GM18867 (cell line): ENCODE data around the gene SLC10A2.
"Not testable (repeated sequence)": the region's sequence is repeated elsewhere in the genome, so short reads cannot be mapped to it uniquely, and the experiment has no call there.

Source experiments
- ATAC-seq: cut with Tn5 transposase; IDR thresholded peaks from one replicate; pipeline ENCODE4 v1.9.1; 2021; ENCODE audit warnings: mild to moderate bottlenecking, moderate library complexity; ENCODE audit not compliant: unreplicated experiment

SLC10A2 gene

GRCh38 chr13:103066079-103066780 is at the start of gene SLC10A2:
Gene SLC10A2, minus strand, starts transcription at chr13:103066417. Its CDS starts 168 bp downstream, at chr13:103066249.
- no peak for ATAC-seq

GRCh38 chr13:103107580-103107979 is 41.4 kb upstream of the SLC10A2 start:
- ATAC-seq: no peak

GRCh38 chr13:103104340-103104739 is 38.1 kb upstream of the SLC10A2 start:
- ATAC-seq: no peak

GRCh38 chr13:103103456-103103855 is 37.2 kb upstream of the SLC10A2 start:
- ATAC-seq: not testable (repeated sequence)

GRCh38 chr13:103102482-103102881 is 36.3 kb upstream of the SLC10A2 start:
- no peak for ATAC-seq

- ATAC-seq: no peak
Observed at GRCh38 chr13:103101901-103102300, 35.7 kb upstream of the SLC10A2 start.

- no peak for ATAC-seq
Observed at GRCh38 chr13:103101500-103101899, 35.3 kb upstream of the SLC10A2 start.

- no peak for ATAC-seq
Observed at GRCh38 chr13:103100830-103101229, 34.6 kb upstream of the SLC10A2 start.

GRCh38 chr13:103099722-103100293 is 33.6 kb upstream of the SLC10A2 start:
- ATAC-seq: no peak

GRCh38 chr13:103098535-103098934 is 32.3 kb upstream of the SLC10A2 start:
- ATAC-seq: no peak

GRCh38 chr13:103097366-103097928 is 31.2 kb upstream of the SLC10A2 start:
- ATAC-seq: no peak

GRCh38 chr13:103093649-103094048 is 27.4 kb upstream of the SLC10A2 start:
- not testable (repeated sequence) for ATAC-seq

GRCh38 chr13:103087275-103087674 is 21.1 kb upstream of the SLC10A2 start:
- ATAC-seq: no peak

- ATAC-seq: no peak
Observed at GRCh38 chr13:103081435-103081834, 15.2 kb upstream of the SLC10A2 start.

- ATAC-seq: peak; percentile 99
Observed at GRCh38 chr13:103078158-103078557, 11.9 kb upstream of the SLC10A2 start.

GRCh38 chr13:103068836-103069235 is 2.6 kb upstream of the SLC10A2 start:
- no peak for ATAC-seq

- peak; percentile 86 for ATAC-seq
Observed at GRCh38 chr13:103067751-103068555, 1.7 kb upstream of the SLC10A2 start.

- no peak for ATAC-seq
Observed at GRCh38 chr13:103066781-103067345, 646 bp upstream of the SLC10A2 start.

GRCh38 chr13:103063376-103063775 is 2.8 kb downstream of the SLC10A2 start:
- no peak for ATAC-seq

GRCh38 chr13:103062079-103062478 is 4.1 kb downstream of the SLC10A2 start:
- ATAC-seq: no peak

- ATAC-seq: no peak
Observed at GRCh38 chr13:103056008-103056407, 10.2 kb downstream of the SLC10A2 start.
